ENCODE results near the gene HK1. TPM values are rescaled to one million over a fixed set of nuclear protein-coding genes. Genes with fewer than 3 reads are reported as not detected.

The HK1 gene
- total and polyA plus RNA-seq, 2 of the 13 experiments (the other 11 are each of a cell fraction or from before 2014, with no cell fraction given): 0.29 to 1.5 TPM

- no peaks in the 10 kb centered on the region for H3K79me2 ChIP-seq (ENCODE audit: insufficient read depth, low read length)
- intact Hi-C loops (cut with micrococcal nuclease; ENCODE audit: unreplicated experiment) (no loop called here), in situ Hi-C loops (cut with HindIII; ENCODE audit: extremely low pct_ligation_motif_present, low pct_unique_long_range_greater_than_20kb) (no loop called here)
- H3K27ac ChIP-seq (ENCODE audit: extremely low read length, insufficient read depth, low read length): no peak overlapping the region
- H4K20me1 ChIP-seq (ENCODE audit: insufficient read depth, low read length): no peaks in the 10 kb centered on the region
- BruUV-seq (replicated peaks): no TSS peak
- no peak for FAIRE-seq
- no peak for DNase-seq (ENCODE audit: low spot score)
- CTCF ChIA-PET (ENCODE audit: low intra/inter-chr PET ratio, low total read pairs): no interaction called here
- peak overlapping the region; percentile 45 to 71 (median 59); a peak in 4 of 6 replicates for H3K4me3 ChIP-seq (replicated peaks in 1 of 3; ENCODE audit: insufficient read depth in 1 of 3, low read depth in 2 of 3, low read length in 3 of 3)
- H3K27me3 ChIP-seq (ENCODE audit: control insufficient read depth in 1 of 2, insufficient read depth in 2 of 2, low read length in 2 of 2): peaks cover 5 to 41% of the 10 kb centered on the region in 2 experiments; a peak in 4 of 5 replicates
- H3K4me1 ChIP-seq (ENCODE audit: insufficient read depth, low read length): 0 out of 2 replicates have a peak, but pooled peaks cover 12% of the 10 kb centered on the region
- POLR2A ChIA-PET: no interaction called here
- ATAC-seq: peak; percentile 80
- H2AFZ ChIP-seq (ENCODE audit: low read length): no peak overlapping the region
- no peaks in the 10 kb centered on the region for H3K9me3 ChIP-seq (ENCODE audit: low read length)
- 74% methylated on average over 31 of the region's 90 CpGs for WGBS (ENCODE audit: low lambda C conversion rate)
- no peaks in the 10 kb centered on the region for H3K36me3 ChIP-seq (replicated peaks in 1 of 2; ENCODE audit: control insufficient read depth in 1 of 2, insufficient read depth in 2 of 2, low read length in 2 of 2)
- peak overlapping the region; percentile 70 for H3K4me2 ChIP-seq (ENCODE audit: low read depth, low read length)
- no peak overlapping the region for H3K9ac ChIP-seq (ENCODE audit: insufficient read depth, low read depth, low read length)
- TF ChIP-seq ESRRA (CRISPR knock-in tag; IDR thresholded peaks at IDR 0.05; ENCODE audit: low read depth) (no peak), AKNA (CRISPR knock-in tag; IDR thresholded peaks at IDR 0.05; ENCODE audit: borderline replicate concordance) (no peak), ATF7-NPFF (CRISPR knock-in tag; IDR thresholded peaks at IDR 0.05; ENCODE audit: low read depth) (no peak), SMARCC2 (IDR thresholded peaks at IDR 0.05) (no peak), NAIF1 (CRISPR knock-in tag; IDR thresholded peaks at IDR 0.05; ENCODE audit: borderline replicate concordance) (no peak), MEF2D (CRISPR knock-in tag; IDR thresholded peaks at IDR 0.05) (no peak), HNRNPK (IDR thresholded peaks at IDR 0.05; ENCODE audit: low read depth, low read length, poor library complexity, severe bottlenecking) (peak; percentile 7), KAT7 (CRISPR knock-in tag; IDR thresholded peaks at IDR 0.05; ENCODE audit: borderline replicate concordance) (no peak), HOXA5 (CRISPR knock-in tag; IDR thresholded peaks at IDR 0.05) (no peak), HOXD1 (CRISPR knock-in tag; IDR thresholded peaks at IDR 0.05) (0 out of 2 replicates have a peak, but pooled peaks have one; percentile 31), SPEN (CRISPR knock-in tag; IDR thresholded peaks at IDR 0.05; ENCODE audit: low read depth) (0 out of 2 replicates have a peak, but pooled peaks have one; percentile 19), UBTF (CRISPR knock-in tag; IDR thresholded peaks at IDR 0.05) (peak; percentile 20; the same call in 1 of the 2 replicates), SNRNP70 (IDR thresholded peaks at IDR 0.05; ENCODE audit: low read depth, low read length) (no peak), ATF7 (IDR thresholded peaks at IDR 0.05) (no peak), ATF7 (CRISPR knock-in tag; IDR thresholded peaks at IDR 0.05) (no peak), HOXA3 (CRISPR knock-in tag; IDR thresholded peaks at IDR 0.05) (0 out of 2 replicates have a peak, but pooled peaks have one; percentile 31)
Observed at GRCh38 chr10:69318106-69318866, 40.0 kb downstream of the HK1 start.

Data from HepG2 (cell line).